Ectodermal cell (in vitro differentiated cells): ENCODE results near the gene NUP107.
"Not testable (repeated sequence)": the region's sequence is repeated elsewhere in the genome, so short reads cannot be mapped to it uniquely, and the experiment has no call there.

Source experiments
- H3K27ac ChIP-seq: 2 replicates; pipeline ENCODE4 v1.7.0; 2013; ENCODE audit warnings: mild to moderate bottlenecking, low read depth, low read length; ENCODE audit not compliant: insufficient read depth, poor library complexity, severe bottlenecking
- H3K27me3 ChIP-seq: 2 replicates; pipeline ENCODE4 v1.7.0; 2013; ENCODE audit warnings: mild to moderate bottlenecking, low read length; ENCODE audit not compliant: insufficient read depth, control insufficient read depth, poor library complexity, severe bottlenecking
- H3K36me3 ChIP-seq: one replicate; pipeline ENCODE4 v1.7.0; 2013; ENCODE audit warnings: low read length; ENCODE audit not compliant: control insufficient read depth, insufficient read depth
- H3K4me1 ChIP-seq: one replicate; pipeline ENCODE4 v1.7.0; 2013; ENCODE audit warnings: low read length; ENCODE audit not compliant: control insufficient read depth, insufficient read depth
- H3K4me3 ChIP-seq: 2 replicates; pipeline ENCODE4 v1.7.0; 2013; ENCODE audit warnings: low read depth, low read length, control low read depth; ENCODE audit not compliant: insufficient read depth
- H3K9me3 ChIP-seq: 2 replicates; pipeline ENCODE4 v1.7.0; 2013; ENCODE audit warnings: mild to moderate bottlenecking, low read length, moderate library complexity; ENCODE audit not compliant: control insufficient read depth
- WGBS, 2 experiments: methylation state at CpG; one replicate each; pipeline ENCODE4 v1.1.7; 2013; ENCODE audit warnings: missing lambda C conversion rate in 2 of 2; 5-methylcytosine and 5-hydroxymethylcytosine counted together

Gene NUP107

DNA sequence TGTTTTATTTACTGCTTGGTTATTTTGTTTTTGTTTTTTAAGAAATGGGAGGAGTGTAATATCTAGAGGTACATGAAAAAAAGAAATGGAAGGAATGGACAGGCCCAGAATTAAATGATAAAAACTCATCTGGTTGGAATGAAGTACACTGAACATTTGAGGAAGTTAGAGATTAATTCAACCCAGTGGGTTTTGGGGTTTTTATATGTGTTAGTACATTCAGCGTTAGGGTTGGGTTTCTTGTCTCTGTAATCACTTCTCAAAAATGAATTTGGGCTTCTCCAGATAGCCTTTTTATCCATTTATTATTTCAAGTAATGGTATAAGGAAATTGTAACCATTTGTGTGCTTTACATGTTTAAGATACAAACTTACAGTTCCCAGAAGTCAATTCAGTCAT lies 19.5 kb upstream of the NUP107 start:
- no peaks in the 10 kb centered on the region for H3K9me3 ChIP-seq
- no peak overlapping the region for H3K27ac ChIP-seq
- 100% methylated on average over 1 of the region's 1 CpG for WGBS, 2 experiments
- no peaks in the 10 kb centered on the region for H3K36me3 ChIP-seq
- H3K27me3 ChIP-seq, result no peaks in the 10 kb centered on the region
- H3K4me3 ChIP-seq, result no peak overlapping the region
- H3K4me1 ChIP-seq, result no peaks in the 10 kb centered on the region

DNA sequence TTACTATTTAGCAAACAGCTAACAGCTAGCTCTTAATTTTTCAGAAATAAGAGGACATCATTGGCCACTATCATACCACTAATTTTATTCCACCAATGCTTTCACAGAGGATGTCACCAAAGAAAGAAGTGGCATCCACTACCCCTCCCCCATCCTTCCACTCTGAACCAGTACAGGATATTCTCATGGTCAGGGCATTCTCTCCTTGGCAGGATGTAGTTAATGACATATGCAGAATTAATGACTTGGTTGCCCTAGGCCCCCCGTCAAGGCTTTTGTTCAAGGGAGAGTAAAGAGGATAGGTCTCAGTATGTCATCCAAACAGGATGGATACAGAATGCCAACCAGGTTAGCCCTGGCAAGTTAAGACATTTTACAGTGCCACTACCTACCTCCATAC lies 18.9 kb upstream of the NUP107 start:
- H3K9me3 ChIP-seq, result no peaks in the 10 kb centered on the region
- H3K36me3 ChIP-seq, result no peaks in the 10 kb centered on the region
- no peaks in the 10 kb centered on the region for H3K27me3 ChIP-seq
- 31 to 56% methylated on average over 1 of the region's 1 CpG for WGBS, 2 experiments
- H3K4me1 ChIP-seq, result no peaks in the 10 kb centered on the region
- no peak overlapping the region for H3K27ac ChIP-seq
- no peak overlapping the region for H3K4me3 ChIP-seq

DNA sequence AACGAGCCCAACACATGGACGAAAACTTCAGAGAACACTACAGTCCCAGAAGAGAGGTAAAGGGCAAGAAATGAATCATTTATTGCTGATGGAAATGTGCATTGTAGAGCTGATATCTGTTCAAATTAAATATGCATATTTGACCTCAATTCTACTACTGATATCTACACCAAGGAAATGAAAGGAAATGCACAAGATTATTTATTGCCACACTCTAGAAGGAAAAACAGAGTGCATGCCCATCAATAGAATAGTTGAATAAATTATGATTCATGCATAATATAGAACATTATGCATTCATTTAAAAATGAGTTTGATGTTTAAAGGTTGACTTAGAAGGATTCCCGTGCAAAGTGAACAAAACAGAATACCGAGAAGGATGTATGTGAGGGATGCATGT lies 15.6 kb upstream of the NUP107 start:
- H3K4me3 ChIP-seq, result no peak overlapping the region
- no peaks in the 10 kb centered on the region for H3K9me3 ChIP-seq
- H3K27ac ChIP-seq, result no peak overlapping the region
- no peaks in the 10 kb centered on the region for H3K27me3 ChIP-seq
- 96 to 97% methylated on average over 4 of the region's 4 CpGs for WGBS, 2 experiments
- H3K36me3 ChIP-seq, result no peaks in the 10 kb centered on the region
- no peaks in the 10 kb centered on the region for H3K4me1 ChIP-seq

DNA sequence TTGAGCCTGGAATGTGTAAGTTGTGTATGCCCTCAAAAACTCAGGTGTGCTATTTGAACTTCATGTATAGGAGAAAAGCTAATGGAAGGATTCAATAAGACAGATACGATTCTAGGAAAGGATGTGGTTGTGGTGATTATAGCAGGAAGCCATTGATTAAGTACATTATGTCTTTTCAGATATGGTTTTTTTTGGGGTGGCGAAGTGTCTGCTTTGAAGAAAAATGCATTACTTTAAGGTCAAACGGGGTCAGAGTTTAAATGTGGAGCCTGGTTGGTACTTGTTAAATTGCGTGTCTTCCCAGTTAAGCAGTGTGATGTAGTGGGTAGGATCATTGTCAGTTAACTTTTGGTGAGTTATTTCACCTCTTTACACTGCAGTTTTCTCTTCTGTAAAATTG lies 13.0 kb upstream of the NUP107 start:
- H3K27ac ChIP-seq, result no peak overlapping the region
- 96% methylated on average over 4 of the region's 4 CpGs for WGBS, 2 experiments
- no peaks in the 10 kb centered on the region for H3K9me3 ChIP-seq
- H3K36me3 ChIP-seq, result no peaks in the 10 kb centered on the region
- no peaks in the 10 kb centered on the region for H3K27me3 ChIP-seq
- no peaks in the 10 kb centered on the region for H3K4me1 ChIP-seq
- H3K4me3 ChIP-seq, result no peak overlapping the region

DNA sequence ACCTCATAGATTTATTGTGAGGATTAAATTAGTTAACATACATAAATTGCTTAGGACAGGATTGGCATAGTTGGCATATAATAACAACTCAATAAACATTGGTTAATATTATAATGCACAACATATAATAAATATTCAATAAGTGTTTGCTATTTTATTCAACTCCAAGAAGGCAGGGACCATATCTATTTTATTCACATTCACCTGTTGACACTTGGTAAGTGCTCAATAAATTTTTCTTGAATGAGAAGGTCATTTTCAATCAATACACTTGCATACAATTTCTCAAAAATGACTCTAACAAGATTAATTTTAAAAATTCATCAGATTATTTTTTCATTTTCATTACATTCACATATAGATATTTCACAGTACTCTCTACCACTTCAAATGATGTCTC lies 12.4 kb upstream of the NUP107 start:
- H3K4me3 ChIP-seq, result no peak overlapping the region
- H3K9me3 ChIP-seq, result no peaks in the 10 kb centered on the region
- H3K27me3 ChIP-seq, result no peaks in the 10 kb centered on the region
- no peak overlapping the region for H3K27ac ChIP-seq
- H3K4me1 ChIP-seq, result no peaks in the 10 kb centered on the region
- no peaks in the 10 kb centered on the region for H3K36me3 ChIP-seq

DNA sequence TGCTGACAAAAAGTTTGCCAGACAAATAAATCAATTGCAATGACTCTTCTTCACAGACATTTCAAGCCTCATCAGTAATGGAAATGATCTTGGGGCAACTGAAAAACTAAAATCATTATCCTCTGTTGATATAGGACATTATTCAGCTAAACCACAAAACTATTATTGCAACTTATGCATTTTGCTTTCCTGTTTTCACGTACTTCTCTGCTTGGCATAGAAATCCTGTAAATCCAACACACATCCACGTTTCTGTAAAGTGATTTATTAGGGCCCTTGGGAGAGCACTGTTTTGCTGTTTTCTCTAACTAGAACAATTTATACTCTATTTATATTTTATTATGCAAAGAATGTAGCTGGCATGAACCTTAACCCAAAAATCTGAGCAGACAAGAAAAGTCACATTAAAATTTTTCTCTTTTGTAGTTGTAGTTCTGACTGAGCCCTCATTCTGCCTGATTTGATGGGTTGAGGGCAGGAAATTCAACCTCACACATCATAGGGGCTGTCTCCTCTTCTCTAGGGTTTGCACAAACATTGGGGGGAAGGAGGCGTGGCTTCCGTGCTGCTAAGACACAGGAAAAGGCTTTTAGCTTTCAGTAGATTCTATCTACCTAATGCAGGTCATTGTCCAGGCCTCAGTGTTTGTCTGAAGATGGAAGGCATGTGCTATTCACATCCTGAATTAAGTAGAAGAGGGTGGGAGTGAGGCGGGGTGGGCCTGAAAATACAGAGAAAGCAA lies 11.5 kb upstream of the NUP107 start:
- no peaks in the 10 kb centered on the region for H3K9me3 ChIP-seq
- H3K27me3 ChIP-seq, result no peaks in the 10 kb centered on the region
- no peaks in the 10 kb centered on the region for H3K4me1 ChIP-seq
- no peaks in the 10 kb centered on the region for H3K36me3 ChIP-seq
- H3K4me3 ChIP-seq, result no peak overlapping the region
- WGBS, 2 experiments, result 80 to 90% methylated on average over 4 to 5 of the region's 5 CpGs
- H3K27ac ChIP-seq, result no peak overlapping the region

DNA sequence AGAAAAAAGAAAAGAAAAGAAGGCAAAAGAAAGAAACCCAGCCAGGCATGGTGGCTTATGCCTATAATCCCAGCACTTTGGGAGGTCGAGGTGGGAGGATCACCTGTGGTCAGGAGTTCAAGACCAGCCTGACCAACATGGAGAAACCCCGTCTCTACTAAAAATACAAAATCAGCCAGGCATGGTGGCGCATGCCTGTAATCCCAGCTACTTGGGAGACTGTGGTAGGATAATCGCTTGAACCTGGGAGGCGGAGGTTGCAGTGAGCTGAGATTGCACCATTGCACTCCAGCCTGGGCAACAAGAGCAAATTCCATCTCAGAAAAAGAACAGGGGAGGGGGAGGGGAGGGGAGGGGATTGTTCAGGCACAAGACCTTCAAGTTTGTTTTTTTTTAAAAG lies 9.9 kb upstream of the NUP107 start:
- H3K9me3 ChIP-seq, H3K4me3 ChIP-seq, H3K27ac ChIP-seq, H3K27me3 ChIP-seq, H3K36me3 ChIP-seq, H3K4me1 ChIP-seq: not testable (repeated sequence)
- 88 to 92% methylated on average over 5 of the region's 5 CpGs for WGBS, 2 experiments

DNA sequence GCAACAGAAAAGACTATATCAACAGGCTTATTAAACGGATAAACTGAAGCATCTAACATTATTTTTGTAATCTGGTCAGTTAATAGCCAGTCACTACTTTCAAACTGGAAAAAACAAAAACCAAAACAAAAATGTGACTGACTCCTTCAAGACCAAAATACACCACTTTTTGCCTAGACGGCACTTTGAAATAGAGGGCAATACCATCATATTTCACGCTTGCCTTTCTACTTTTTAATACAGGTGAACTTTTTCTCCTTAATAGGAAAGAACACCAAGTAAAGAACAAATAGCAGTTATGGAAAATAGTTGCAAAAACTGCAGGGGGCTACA lies 550 bp upstream of the NUP107 start:
- no peaks in the 10 kb centered on the region for H3K4me1 ChIP-seq

DNA sequence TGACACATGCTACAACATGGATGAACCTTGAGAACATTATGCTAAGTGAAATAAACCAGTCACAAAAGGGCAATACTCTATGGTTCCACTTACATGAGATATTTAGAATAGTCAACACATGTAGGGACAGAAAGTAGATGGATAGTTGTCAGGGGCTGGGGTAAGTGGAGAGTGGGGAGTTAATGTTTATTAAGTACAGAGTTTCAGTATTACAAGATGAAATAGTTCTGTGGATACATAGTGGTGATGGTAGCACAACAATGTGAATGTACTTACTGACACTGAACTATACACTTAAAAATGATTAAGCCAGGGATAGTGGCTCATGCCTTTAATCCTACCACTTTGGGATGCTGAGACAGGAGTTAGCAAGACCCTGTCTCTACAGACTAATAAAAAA lies 8.7 kb downstream of the NUP107 start:
- peaks cover 43% of the 10 kb centered on the region for H3K36me3 ChIP-seq
- H3K4me3 ChIP-seq, result no peak overlapping the region
- no peak overlapping the region for H3K27ac ChIP-seq

More for the DNA sequence above, 550 bp upstream of the NUP107 start:
- 75 to 84% methylated on average over 3 of the region's 3 CpGs for WGBS, 2 experiments
- peak overlapping the region; percentile 67 for H3K27ac ChIP-seq
- no peaks in the 10 kb centered on the region for H3K9me3 ChIP-seq
- H3K4me3 ChIP-seq, result peak overlapping the region; percentile 93
- no peaks in the 10 kb centered on the region for H3K27me3 ChIP-seq
- peaks cover 7% of the 10 kb centered on the region for H3K36me3 ChIP-seq

DNA sequence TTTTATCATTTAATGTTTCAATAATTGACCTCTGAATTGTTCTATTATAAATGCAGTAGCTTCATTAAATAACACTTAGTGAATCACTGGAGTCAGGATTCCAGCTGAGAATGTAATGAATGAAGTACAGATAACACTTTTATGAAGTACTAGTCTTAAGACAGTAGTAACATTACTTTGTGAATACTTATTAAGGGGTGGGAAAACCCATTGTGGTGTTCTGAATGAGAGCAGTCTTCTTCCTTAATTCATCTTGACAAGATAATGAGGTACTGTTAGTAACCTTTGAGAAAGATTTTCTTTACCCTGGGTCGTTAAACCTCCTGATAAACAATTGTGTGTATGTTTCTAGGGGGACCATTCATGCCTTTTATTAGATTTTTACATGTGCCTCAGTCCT lies 12.7 kb downstream of the NUP107 start:
- Histone ChIP-seq H3K9me3 (no peaks in the 10 kb centered on the region), H3K27me3 (no peaks in the 10 kb centered on the region), H3K4me1 (no peaks in the 10 kb centered on the region), H3K27ac (no peak overlapping the region), H3K4me3 (no peak overlapping the region), H3K36me3 (peaks cover 23% of the 10 kb centered on the region)
- WGBS, 2 experiments, result 94% methylated on average over 1 of the region's 1 CpG

More for the DNA sequence above, 8.7 kb downstream of the NUP107 start:
- Histone ChIP-seq H3K27me3 (no peaks in the 10 kb centered on the region), H3K9me3 (no peaks in the 10 kb centered on the region), H3K4me1 (no peaks in the 10 kb centered on the region)

DNA sequence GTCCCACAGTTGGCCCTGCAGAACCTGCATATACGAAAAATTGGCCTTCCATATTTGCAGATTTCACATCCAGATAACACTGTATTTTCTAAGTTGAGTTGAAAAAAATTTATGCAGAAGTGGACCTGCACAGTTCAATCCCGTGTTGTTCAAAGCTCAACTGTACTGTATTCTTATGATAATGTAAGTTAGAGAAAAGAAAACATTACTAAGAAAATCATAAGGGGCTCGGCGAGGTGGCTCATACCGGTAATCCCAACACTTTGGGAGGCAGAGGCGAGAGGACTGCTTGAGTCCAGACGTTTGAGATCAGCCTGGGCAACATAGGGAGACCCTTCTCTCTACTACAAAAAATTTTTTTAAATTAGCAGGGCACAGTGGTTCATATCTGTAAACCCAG lies 41.0 kb downstream of the NUP107 start:
- Histone ChIP-seq H3K27me3 (no peaks in the 10 kb centered on the region), H3K9me3 (no peaks in the 10 kb centered on the region), H3K4me1 (no peaks in the 10 kb centered on the region), H3K36me3 (peaks cover 18% of the 10 kb centered on the region), H3K4me3 (no peak overlapping the region), H3K27ac (no peak overlapping the region)
- 86 to 96% methylated on average over 7 of the region's 7 CpGs for WGBS, 2 experiments
